PC-3 (cell line): Measurements from ENCODE around the gene TATDN3. TPM values are rescaled to one million over a fixed set of nuclear protein-coding genes. Genes with fewer than 3 reads are reported as not detected.

Source experiments
- ATAC-seq: fragments of 200-7000 bp; cut with Tn5 transposase; 2 replicates; pipeline ENCODE4 v1.9.1; 2020; ENCODE audit warnings: mild to moderate bottlenecking, moderate library complexity
- Bru-seq: library from RNA; stranded (reverse); fragments of 400-500 nt; gene quantifications from one replicate; lab custom pipeline; 2021; lab: Mats Ljungman, UMichigan
- BruChase-seq, 2 experiments: library from RNA; stranded (reverse); fragments of 400-500 nt; gene quantifications; one replicate each; lab custom pipeline; 2021; lab: Mats Ljungman, UMichigan
- BruUV-seq: library from RNA; stranded (reverse); fragments of 400-500 nt; replicated peaks from 2 replicates; lab custom pipeline; 2021; lab: Mats Ljungman, UMichigan
- CTCF ChIA-PET: fragments of 300-600 bp; sonication (Branson Sonifier 250); formaldehyde crosslinking; loops from one replicate; lab custom pipeline; 2022; ENCODE audit warnings: antibody characterized with exemption; lab: Charles Lee
- POLR2A ChIA-PET: fragments of 300-600 bp; sonication (Branson Sonifier 250); formaldehyde crosslinking; loops from one replicate; lab custom pipeline; 2022; ENCODE audit warnings: antibody characterized with exemption; ENCODE audit not compliant: unreplicated experiment; lab: Charles Lee
- DNase-seq: peaks from one replicate; pipeline ENCODE4 v3.0.0-alpha.2; 2015
- H2AFZ ChIP-seq: fragments of 300-600 bp; sonication (generic); 2 replicates; pipeline ENCODE4 v1.6.0; 2016; ENCODE audit warnings: antibody characterized with exemption, low read length
- H3F3A ChIP-seq: fragments of 300-600 bp; sonication (generic); one replicate; pipeline ENCODE4 v1.6.0; 2017; ENCODE audit warnings: antibody characterized with exemption, low read length, control low read depth, mild to moderate bottlenecking; ENCODE audit not compliant: unreplicated experiment
- H3K27ac ChIP-seq: fragments of 300-600 bp; sonication (generic); 2 replicates; pipeline ENCODE4 v1.5.1; 2016; ENCODE audit warnings: mild to moderate bottlenecking, low read length
- H3K27me3 ChIP-seq: fragments of 300-600 bp; sonication (generic); 2 replicates; pipeline ENCODE4 v1.6.1; 2016; ENCODE audit warnings: low read length, mixed read lengths
- H3K36me3 ChIP-seq: fragments of 300-600 bp; sonication (generic); 2 replicates; pipeline ENCODE4 v1.6.1; 2016; ENCODE audit warnings: low read depth, mixed run types, low read length, mixed read lengths
- H3K4me1 ChIP-seq: fragments of 300-600 bp; sonication (generic); 2 replicates; pipeline ENCODE4 v1.5.1; 2016; ENCODE audit warnings: low read length; ENCODE audit not compliant: insufficient read depth
- H3K4me2 ChIP-seq: fragments of 300-600 bp; sonication (generic); 2 replicates; pipeline ENCODE4 v1.6.0; 2016; ENCODE audit warnings: low read length
- H3K4me3 ChIP-seq: fragments of 300-600 bp; sonication (generic); 2 replicates; pipeline ENCODE4 v1.5.1; 2016; ENCODE audit warnings: mild to moderate bottlenecking, low read length, mixed read lengths
- H3K79me2 ChIP-seq: fragments of 300-600 bp; sonication (generic); 2 replicates; pipeline ENCODE4 v1.6.1; 2017; ENCODE audit warnings: low read length, mixed read lengths
- H3K9ac ChIP-seq: fragments of 300-600 bp; sonication (generic); 2 replicates; pipeline ENCODE4 v1.6.0; 2016; ENCODE audit warnings: mild to moderate bottlenecking, low read length
- H3K9me2 ChIP-seq: fragments of 300-600 bp; sonication (generic); replicated peaks from 2 replicates; pipeline ENCODE4 v1.6.1; 2016; ENCODE audit warnings: mixed run types, low read length, mixed read lengths
- H3K9me3 ChIP-seq: fragments of 300-600 bp; sonication (generic); 2 replicates; pipeline ENCODE4 v1.6.1; 2016; ENCODE audit warnings: low read length, mixed read lengths
- H4K20me1 ChIP-seq: fragments of 300-600 bp; sonication (generic); 2 replicates; pipeline ENCODE4 v1.6.1; 2016; ENCODE audit warnings: low read length, mixed read lengths
- CTCF ChIP-seq: fragments of 300-600 bp; sonication (generic); conservative IDR thresholded peaks from 2 replicates; pipeline ENCODE4 v1.5.1; 2017; ENCODE audit warnings: antibody characterized with exemption, low read depth, mild to moderate bottlenecking, low read length
- EZH2 ChIP-seq: fragments of 300-600 bp; sonication (generic); IDR thresholded peaks from one replicate; pipeline ENCODE4 v1.6.1; 2017; ENCODE audit warnings: antibody characterized with exemption, mild to moderate bottlenecking, low read length; ENCODE audit not compliant: unreplicated experiment
- EZH2phosphoT487 ChIP-seq: fragments of 300-600 bp; sonication (generic); IDR thresholded peaks from 2 replicates; pipeline ENCODE4 v1.6.1; 2018; ENCODE audit warnings: mild to moderate bottlenecking, antibody characterized with exemption, low read length, borderline replicate concordance
- intact Hi-C: fragments of 100-400 bp; cut with micrococcal nuclease; formaldehyde crosslinking; loops from 2 replicates; pipeline ENCODE4 v1.9.0; 2023
- long read RNA-seq: library from polyadenylated mRNA; unstranded; transcript quantifications from one replicate; pipeline ENCODE4 v2.0.0, GENCODE V29; 2021; ENCODE audit not compliant: unreplicated experiment
- total RNA-seq: library from RNA; depleted of rRNA; stranded (reverse); fragments of >200 nt; gene quantifications from 2 replicates; pipeline ENCODE4 v1.2.3, GENCODE V29; 2014; rRNA removed

The TATDN3 gene
- total RNA-seq (8.8 and 12.7 TPM in 2 replicates), Bru-seq, nascent RNA (percentile 50 among the genes with signal in this experiment), BruChase-seq, experiment 1, labeled RNA remaining after a 6-hour chase (percentile 54 among the genes with signal in this experiment), BruChase-seq, experiment 2, labeled RNA remaining after a 2-hour chase (percentile 53 among the genes with signal in this experiment)
- long read RNA-seq, transcript TATDN3-201 (10 exons, 2,321 nt), result minor isoform, 5 of 39 reads
- long read RNA-seq, transcript TATDN3-202 (10 exons, 2,389 nt), result major isoform, 15 of 39 reads
- long read RNA-seq, partial matches to known transcripts, result 2 of 39 reads
- long read RNA-seq, other reads (novel, unspliced or antisense), result 9 of 39 reads

GRCh38 chr1:212791676-212792395 is at the start of gene TATDN3, which contains the start of gene NSL1:
Gene TATDN3, plus strand, starts transcription at chr1:212791894. Its CDS starts 28 bp downstream, at chr1:212791922.
Gene NSL1, minus strand, starts transcription at chr1:212791777. Its CDS starts 14 bp downstream, at chr1:212791763.
- peak within 1 kb of the TSS; percentile 97 for H3K4me2 ChIP-seq
- H3K27ac ChIP-seq, result peak within 1 kb of the TSS; percentile 62
- H3K36me3 ChIP-seq, result no peaks in the 10 kb centered on the region
- no peaks in the 10 kb centered on the region for H3F3A ChIP-seq
- POLR2A ChIA-PET, result interaction anchor here (0.6 kb wide), 2 partner anchors 66 to 69 kb away, joined by 3 to 8 read pairs; partner anchors contain the start of gene FLVCR1
- CTCF ChIA-PET, result interaction anchor here (0.8 kb wide), 1 partner anchor 42 kb away, joined by 3 read pairs; no protein-coding TSS in a partner anchor
- H3K4me1 ChIP-seq, result peaks cover 5% of the 10 kb centered on the region; the same call in 1 of the 2 replicates
- no peaks in the 10 kb centered on the region for H3K9me2 ChIP-seq
- peak; percentile 99 for DNase-seq
- H2AFZ ChIP-seq, result peak within 1 kb of the TSS; percentile 92
- no peaks in the 10 kb centered on the region for H3K27me3 ChIP-seq
- intact Hi-C loops, result loop anchor here (1.0 to 5.0 kb wide), 4 partner anchors 66 to 280 kb away; partner anchors contain the start of gene FLVCR1
- no peaks in the 10 kb centered on the region for H3K9me3 ChIP-seq
- TSS peak; percentile 92 for BruUV-seq
- H4K20me1 ChIP-seq, result no peaks in the 10 kb centered on the region
- no peak for TF ChIP-seq EZH2phosphoT487
- no peak for TF ChIP-seq EZH2
- TF ChIP-seq CTCF, result no peak
- peak within 1 kb of the TSS; percentile 86 for H3K9ac ChIP-seq
- peak; percentile 92 for ATAC-seq
- H3K4me3 ChIP-seq, result peak within 1 kb of the TSS; percentile 87
- peaks cover 28% of the 10 kb centered on the region for H3K79me2 ChIP-seq

- ChIA-PET CTCF (interaction anchor here (0.6 kb wide), 2 partner anchors 311 to 326 kb away, joined by 4 to 5 read pairs; no protein-coding TSS in a partner anchor), POLR2A (no interaction called here)
- Histone ChIP-seq H3K27me3 (no peaks in the 10 kb centered on the region), H2AFZ (no peak overlapping the region), H3K4me2 (no peak overlapping the region), H3K79me2 (0 out of 2 replicates have a peak, but pooled peaks cover 6% of the 10 kb centered on the region), H3K36me3 (0 out of 2 replicates have a peak, but pooled peaks cover 5% of the 10 kb centered on the region), H3K27ac (no peak overlapping the region), H4K20me1 (no peaks in the 10 kb centered on the region), H3K9me3 (no peaks in the 10 kb centered on the region), H3K4me1 (no peaks in the 10 kb centered on the region), H3K9me2 (no peaks in the 10 kb centered on the region), H3K9ac (no peak overlapping the region), H3F3A (no peaks in the 10 kb centered on the region), H3K4me3 (no peak overlapping the region)
- DNase-seq (no peak), ATAC-seq (no peak)
- intact Hi-C loops, result no loop called here
- no peak for TF ChIP-seq EZH2phosphoT487
- no peak for TF ChIP-seq CTCF
- TF ChIP-seq EZH2, result no peak
- no TSS peak for BruUV-seq
Measured at GRCh38 chr1:212743901-212744475, 47.7 kb upstream of the TATDN3 start.
